Mesendoderm (in vitro differentiated cells): ENCODE measurements around the gene PLA2G4E.

Source experiments
- DNase-seq: peaks from one replicate; pipeline ENCODE4 v3.0.0; 2013
- H2AK5ac ChIP-seq: 2 replicates; pipeline ENCODE4 v1.6.1; 2013; ENCODE audit warnings: low read length, inconsistent platforms
- H2BK120ac ChIP-seq: 2 replicates; pipeline ENCODE4 v1.6.1; 2013; ENCODE audit warnings: low read depth, mild to moderate bottlenecking, low read length, moderate library complexity, mixed read lengths
- H2BK15ac ChIP-seq: replicated peaks from 2 replicates; pipeline ENCODE4 v1.6.1; 2013; ENCODE audit warnings: low read depth, mild to moderate bottlenecking, moderate library complexity
- H2BK5ac ChIP-seq: 2 replicates; pipeline ENCODE4 v1.6.1; 2013; ENCODE audit warnings: low read length, inconsistent platforms
- H3K18ac ChIP-seq: 2 replicates; pipeline ENCODE4 v1.6.1; 2013; ENCODE audit warnings: mild to moderate bottlenecking, low read length, mixed read lengths
- H3K23ac ChIP-seq: one replicate; pipeline ENCODE4 v1.6.1; 2013; ENCODE audit warnings: low read length
- H3K27ac ChIP-seq: 2 replicates; pipeline ENCODE4 v1.5.1; 2013; ENCODE audit warnings: low read depth, mild to moderate bottlenecking, inconsistent platforms, low read length, moderate library complexity
- H3K27me3 ChIP-seq: 2 replicates; pipeline ENCODE4 v1.6.1; 2013; ENCODE audit warnings: low read length, control low read depth, mild to moderate bottlenecking, inconsistent platforms; ENCODE audit not compliant: insufficient read depth, poor library complexity
- H3K36me3 ChIP-seq: 2 replicates; pipeline ENCODE4 v1.6.1; 2013; ENCODE audit warnings: low read length, inconsistent platforms; ENCODE audit not compliant: control insufficient read depth, insufficient read depth
- H3K4ac ChIP-seq: one replicate; pipeline ENCODE4 v1.6.1; 2013; ENCODE audit warnings: low read depth, mild to moderate bottlenecking, low read length, moderate library complexity
- H3K4me1 ChIP-seq: 2 replicates; pipeline ENCODE4 v1.6.1; 2013; ENCODE audit warnings: low read depth, low read length, inconsistent platforms; ENCODE audit not compliant: control insufficient read depth
- H3K4me2 ChIP-seq: 2 replicates; pipeline ENCODE4 v1.6.1; 2013; ENCODE audit warnings: low read length
- H3K4me3 ChIP-seq: 2 replicates; pipeline ENCODE4 v1.5.1; 2013; ENCODE audit warnings: mild to moderate bottlenecking, low read length
- H3K56ac ChIP-seq: one replicate; pipeline ENCODE4 v1.6.1; 2013; ENCODE audit warnings: low read length
- H3K79me1 ChIP-seq: 2 replicates; pipeline ENCODE4 v1.6.1; 2013; ENCODE audit warnings: low read length, inconsistent platforms
- H3K79me2 ChIP-seq: 2 replicates; pipeline ENCODE4 v1.6.1; 2013; ENCODE audit warnings: mild to moderate bottlenecking, low read length; ENCODE audit not compliant: control insufficient read depth, insufficient read depth
- H3K9ac ChIP-seq: 2 replicates; pipeline ENCODE4 v1.6.1; 2013; ENCODE audit warnings: low read length, inconsistent platforms
- H4K5ac ChIP-seq: one replicate; pipeline ENCODE4 v1.6.1; 2013; ENCODE audit warnings: low read length
- H4K8ac ChIP-seq: one replicate; pipeline ENCODE4 v1.6.1; 2013; ENCODE audit warnings: low read depth, mild to moderate bottlenecking, control low read depth, low read length, moderate library complexity
- WGBS: extraction: QIAGEN DNeasy Blood & Tissue Kit; methylation state at CpG from one replicate; pipeline ENCODE4 v1.1.7; 2013; ENCODE audit warnings: low lambda C conversion rate, missing lambda C conversion rate; ENCODE audit not compliant: insufficient coverage; ENCODE audit errors: extremely low coverage; 5-methylcytosine and 5-hydroxymethylcytosine counted together

PLA2G4E gene

GRCh38 chr15:42034628-42035434 lies 14.0 kb upstream of the PLA2G4E start:
- Histone ChIP-seq H3K79me1 (no peaks in the 10 kb centered on the region), H3K4me1 (peaks cover 4% of the 10 kb centered on the region), H3K56ac (peak overlapping the region; percentile 73), H3K27ac (peak overlapping the region; percentile 52), H3K9ac (no peak overlapping the region), H2BK120ac (no peak overlapping the region), H3K4me2 (no peak overlapping the region), H3K18ac (no peak overlapping the region), H3K4ac (no peak overlapping the region), H3K36me3 (no peaks in the 10 kb centered on the region), H2BK15ac (no peak overlapping the region), H2AK5ac (peak overlapping the region; percentile 64), H4K5ac (no peak overlapping the region), H3K27me3 (no peaks in the 10 kb centered on the region), H2BK5ac (peak overlapping the region; percentile 56), H4K8ac (no peak overlapping the region), H3K4me3 (no peak overlapping the region), H3K23ac (peak overlapping the region; percentile 73), H3K79me2 (no peaks in the 10 kb centered on the region)
- peak; percentile 13 for DNase-seq
- no CpG with 5 or more reads among the region's 8 CpGs for WGBS

GRCh38 chr15:42033214-42033873 lies 12.5 kb upstream of the PLA2G4E start:
- H3K23ac ChIP-seq, result peak overlapping the region; percentile 57
- no peaks in the 10 kb centered on the region for H3K79me1 ChIP-seq
- H3K18ac ChIP-seq, result no peak overlapping the region
- H3K79me2 ChIP-seq, result no peaks in the 10 kb centered on the region
- no peak overlapping the region for H3K4me2 ChIP-seq
- no peak overlapping the region for H4K5ac ChIP-seq
- no peaks in the 10 kb centered on the region for H3K27me3 ChIP-seq
- H2BK5ac ChIP-seq, result no peak overlapping the region
- H2BK15ac ChIP-seq, result no peak overlapping the region
- H3K27ac ChIP-seq, result no peak overlapping the region
- H4K8ac ChIP-seq, result no peak overlapping the region
- no peak overlapping the region for H3K4ac ChIP-seq
- no peak for DNase-seq
- peaks cover 4% of the 10 kb centered on the region for H3K4me1 ChIP-seq
- no peak overlapping the region for H3K4me3 ChIP-seq
- no peak overlapping the region for H2BK120ac ChIP-seq
- H3K9ac ChIP-seq, result no peak overlapping the region
- no peak overlapping the region for H2AK5ac ChIP-seq
- no peak overlapping the region for H3K56ac ChIP-seq
- H3K36me3 ChIP-seq, result no peaks in the 10 kb centered on the region
- WGBS, result no CpG with 5 or more reads among the region's 3 CpGs

GRCh38 chr15:42032376-42033213 lies 11.8 kb upstream of the PLA2G4E start:
- Histone ChIP-seq H2BK15ac (no peak overlapping the region), H3K18ac (no peak overlapping the region), H3K27me3 (no peaks in the 10 kb centered on the region), H4K5ac (no peak overlapping the region), H3K27ac (no peak overlapping the region), H3K36me3 (no peaks in the 10 kb centered on the region), H2BK120ac (no peak overlapping the region), H3K4ac (no peak overlapping the region), H3K79me2 (no peaks in the 10 kb centered on the region), H2BK5ac (no peak overlapping the region), H3K23ac (no peak overlapping the region), H3K4me3 (no peak overlapping the region), H4K8ac (no peak overlapping the region), H3K4me2 (no peak overlapping the region), H3K4me1 (peaks cover 4% of the 10 kb centered on the region), H3K56ac (no peak overlapping the region), H3K79me1 (no peaks in the 10 kb centered on the region), H2AK5ac (no peak overlapping the region), H3K9ac (no peak overlapping the region)
- no peak for DNase-seq
- WGBS, result 100% methylated on average over 1 of the region's 9 CpGs

GRCh38 chr15:42031198-42031915 lies 10.5 kb upstream of the PLA2G4E start:
- H2AK5ac ChIP-seq, result no peak overlapping the region
- H2BK5ac ChIP-seq, result no peak overlapping the region
- H3K9ac ChIP-seq, result no peak overlapping the region
- H4K5ac ChIP-seq, result no peak overlapping the region
- H3K4me1 ChIP-seq, result peaks cover 4% of the 10 kb centered on the region
- no peak overlapping the region for H3K4me2 ChIP-seq
- no peak overlapping the region for H3K27ac ChIP-seq
- H2BK120ac ChIP-seq, result no peak overlapping the region
- DNase-seq, result no peak
- H2BK15ac ChIP-seq, result no peak overlapping the region
- no peak overlapping the region for H3K56ac ChIP-seq
- H3K23ac ChIP-seq, result no peak overlapping the region
- H3K27me3 ChIP-seq, result no peaks in the 10 kb centered on the region
- no peak overlapping the region for H3K4ac ChIP-seq
- no peaks in the 10 kb centered on the region for H3K36me3 ChIP-seq
- no peak overlapping the region for H3K4me3 ChIP-seq
- no peaks in the 10 kb centered on the region for H3K79me1 ChIP-seq
- H3K18ac ChIP-seq, result no peak overlapping the region
- H3K79me2 ChIP-seq, result no peaks in the 10 kb centered on the region
- WGBS, result no CpG with 5 or more reads among the region's 6 CpGs
- H4K8ac ChIP-seq, result no peak overlapping the region

- H3K56ac ChIP-seq, result no peak overlapping the region
- no peak overlapping the region for H3K9ac ChIP-seq
- no peaks in the 10 kb centered on the region for H3K27me3 ChIP-seq
- H3K36me3 ChIP-seq, result no peaks in the 10 kb centered on the region
- H2BK15ac ChIP-seq, result no peak overlapping the region
- no peak for DNase-seq
- H3K4me3 ChIP-seq, result no peak overlapping the region
- no peak overlapping the region for H2BK5ac ChIP-seq
- no peaks in the 10 kb centered on the region for H3K79me1 ChIP-seq
- WGBS, result no CpG with 5 or more reads among the region's 7 CpGs
- no peaks in the 10 kb centered on the region for H3K4me1 ChIP-seq
- no peak overlapping the region for H2BK120ac ChIP-seq
- H2AK5ac ChIP-seq, result no peak overlapping the region
- no peak overlapping the region for H3K4me2 ChIP-seq
- H4K8ac ChIP-seq, result no peak overlapping the region
- no peak overlapping the region for H3K27ac ChIP-seq
- no peak overlapping the region for H3K23ac ChIP-seq
- no peaks in the 10 kb centered on the region for H3K79me2 ChIP-seq
- H4K5ac ChIP-seq, result no peak overlapping the region
- H3K18ac ChIP-seq, result no peak overlapping the region
- no peak overlapping the region for H3K4ac ChIP-seq
These were observed 6.7 kb upstream of the PLA2G4E start for GRCh38 chr15:42027521-42027920.
